H1 (cell line): ENCODE results near the gene SPR. TPM values are rescaled to one million over a fixed set of nuclear protein-coding genes. Genes with fewer than 3 reads are reported as not detected.

ENCODE experiments used
- ASH2L ChIP-seq: fragments of 200-600, 300-600 bp; sonication (generic); IDR thresholded peaks from one replicate; pipeline ENCODE4 v1.7.1; 2017; ENCODE audit warnings: low read length
- BRCA1 ChIP-seq: IDR thresholded peaks from 2 replicates; pipeline ENCODE4 v1.6.1; 2012; ENCODE audit warnings: low read depth, low read length, improper control_type of control experiment
- CBX5 ChIP-seq: fragments of 300-800, 300-1000 bp; sonication (generic); IDR thresholded peaks from 2 replicates; pipeline ENCODE4 v1.7.1; 2016; ENCODE audit warnings: antibody characterized with exemption, low read length, low read depth
- CHD2 ChIP-seq: IDR thresholded peaks from 2 replicates; pipeline ENCODE4 v1.6.1; 2012; ENCODE audit warnings: low read length, improper control_type of control experiment
- EZH2 ChIP-seq: fragments of 200-600 bp; sonication (generic); IDR thresholded peaks from 2 replicates; pipeline ENCODE4 v1.7.1; 2012; ENCODE audit warnings: low read depth, mild to moderate bottlenecking, moderate library complexity, low read length, inconsistent platforms; ENCODE audit not compliant: severe bottlenecking
- HDAC6 ChIP-seq: IDR thresholded peaks from one replicate; pipeline ENCODE4 v1.7.1; 2012; ENCODE audit warnings: low read depth, mild to moderate bottlenecking, inconsistent platforms, low read length, moderate library complexity
- KDM4A ChIP-seq: IDR thresholded peaks from one replicate; pipeline ENCODE4 v1.7.1; 2012; ENCODE audit warnings: low read depth, mild to moderate bottlenecking, moderate library complexity, low read length, inconsistent platforms; ENCODE audit not compliant: severe bottlenecking
- POLR2A ChIP-seq, 2 experiments: IDR thresholded peaks; 1 replicate in 1 of 2; 2 replicates in 1 of 2; pipeline ENCODE4 v1.6.1; 2011; ENCODE audit warnings: low read depth in 2 of 2, low read length in 2 of 2, mild to moderate bottlenecking in 2 of 2; ENCODE audit errors: control extremely low read depth in 1 of 2
- RBBP5 ChIP-seq: IDR thresholded peaks from 2 replicates; pipeline ENCODE4 v1.7.1; 2012; ENCODE audit warnings: low read depth, mild to moderate bottlenecking, inconsistent platforms, low read length, moderate library complexity, borderline replicate concordance
- SUZ12 ChIP-seq: fragments of 200-600 bp; sonication (generic); IDR thresholded peaks from 2 replicates; pipeline ENCODE4 v1.6.1; 2012; ENCODE audit warnings: mild to moderate bottlenecking, inconsistent platforms, low read length, moderate library complexity, mixed read lengths
- TAF7 ChIP-seq: optimal IDR thresholded peaks from 2 replicates; pipeline ENCODE3; 2011; ENCODE audit warnings: low read depth, mild to moderate bottlenecking, inconsistent platforms, low read length, moderate library complexity, borderline replicate concordance
- TCF12 ChIP-seq: IDR thresholded peaks from 2 replicates; pipeline ENCODE4 v1.6.1; 2011; ENCODE audit warnings: low read depth, mild to moderate bottlenecking, low read length
- TEAD4 ChIP-seq: IDR thresholded peaks from 2 replicates; pipeline ENCODE4 v1.6.1; 2012; ENCODE audit warnings: low read depth, low read length, inconsistent platforms, mixed read lengths
- polyA plus RNA-seq, 7 experiments: library from polyadenylated mRNA; depleted of rRNA in 3 of 7; stranded (reverse) in 5 of 7; unstranded in 2 of 7; fragments of >200 nt in 5 of 7; fragments of 200-250 nt in 2 of 7; gene quantifications; 1 replicate in 5 of 7; 2 replicates in 1 of 7; 4 replicates in 1 of 7; pipeline versions ENCODE4 v1.2.1 to v1.2.3, GENCODE V29; 2011 to 2013; ENCODE audit warnings: missing spikeins in 2 of 7, mixed read lengths in 2 of 7
- total RNA-seq: library from RNA; stranded (reverse); fragmentation: NEBNext Ultra II Directional; extraction: Animal tissue kit (Norgen Biotek cat#: 25700); gene quantifications from 2 replicates; pipeline ENCODE4 v1.2.1, GENCODE V29; 2021
- TF ChIP-seq, protein P1 (sequence below), 3 experiments: IDR thresholded peaks; 1 replicate in 2 of 3; 2 replicates in 1 of 3; pipeline versions ENCODE4 v1.5.1 to v1.6.1; 2011; ENCODE audit warnings: low read length in 3 of 3, mild to moderate bottlenecking in 3 of 3, inconsistent platforms in 2 of 3, low read depth in 1 of 3, moderate library complexity in 1 of 3; ENCODE audit not compliant: insufficient read depth in 1 of 3; ENCODE audit errors: control extremely low read depth in 1 of 3
- TF ChIP-seq, protein P2 (sequence below): IDR thresholded peaks from 2 replicates; pipeline ENCODE4 v1.6.1; 2012; ENCODE audit warnings: inconsistent platforms

Gene SPR
- total and polyA plus RNA-seq, 2 of the 8 experiments (the other 6 are each of a cell fraction or from before 2014, with no cell fraction given): 4.5 to 11.5 TPM

DNA sequence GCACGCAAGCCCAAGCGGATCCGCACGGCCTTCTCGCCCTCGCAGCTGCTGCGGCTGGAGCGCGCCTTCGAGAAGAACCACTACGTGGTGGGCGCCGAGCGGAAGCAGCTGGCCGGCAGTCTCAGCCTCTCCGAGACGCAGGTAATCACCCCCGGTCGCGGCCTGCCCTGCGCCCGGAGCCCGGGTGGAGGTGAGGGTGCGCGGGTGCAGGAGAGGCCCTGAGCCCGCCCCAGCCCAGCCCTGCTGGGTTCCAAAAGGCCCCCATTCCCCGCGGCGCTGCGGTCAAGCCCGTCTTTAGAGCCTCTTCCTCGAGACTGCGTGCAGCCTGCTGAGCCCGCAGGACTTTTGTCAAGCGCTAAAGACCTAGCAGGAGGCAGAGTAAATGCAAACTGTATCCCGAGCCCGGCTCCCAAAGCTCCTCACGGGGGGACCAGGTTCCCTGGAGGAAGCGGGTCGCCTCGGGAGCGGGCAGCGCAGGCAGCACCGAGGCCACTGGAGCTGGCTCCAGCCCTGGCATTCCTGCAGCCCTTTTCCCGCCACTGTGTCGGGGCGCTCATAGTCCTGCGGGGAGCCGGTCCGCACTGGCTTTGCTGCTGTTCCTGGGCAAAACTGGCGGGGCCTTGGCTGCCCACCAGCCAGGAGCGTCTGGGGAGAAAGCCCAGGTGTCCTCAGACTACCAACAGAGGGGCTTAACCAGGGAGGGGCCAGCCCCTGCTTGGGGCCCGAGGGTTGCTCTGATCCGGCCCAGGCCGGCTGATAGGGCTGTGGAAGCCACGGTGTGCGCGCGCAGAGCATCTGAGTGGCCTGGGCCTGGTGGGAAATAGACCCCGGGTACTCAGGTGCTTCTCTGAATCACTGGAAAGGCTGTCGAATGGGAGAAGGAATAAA lies 37.4 kb downstream of the SPR start (continued):
- TF ChIP-seq TEAD4: peak; percentile 74
- TF ChIP-seq EZH2: peak; percentile 85
- TF ChIP-seq POLR2A (IDR thresholded peaks at IDR 0.05; ENCODE audit: control extremely low read depth in 1 of 2, low read depth in 2 of 2, low read length in 2 of 2): no peak
- TF ChIP-seq HDAC6: no peak
- TF ChIP-seq, protein P1, sequence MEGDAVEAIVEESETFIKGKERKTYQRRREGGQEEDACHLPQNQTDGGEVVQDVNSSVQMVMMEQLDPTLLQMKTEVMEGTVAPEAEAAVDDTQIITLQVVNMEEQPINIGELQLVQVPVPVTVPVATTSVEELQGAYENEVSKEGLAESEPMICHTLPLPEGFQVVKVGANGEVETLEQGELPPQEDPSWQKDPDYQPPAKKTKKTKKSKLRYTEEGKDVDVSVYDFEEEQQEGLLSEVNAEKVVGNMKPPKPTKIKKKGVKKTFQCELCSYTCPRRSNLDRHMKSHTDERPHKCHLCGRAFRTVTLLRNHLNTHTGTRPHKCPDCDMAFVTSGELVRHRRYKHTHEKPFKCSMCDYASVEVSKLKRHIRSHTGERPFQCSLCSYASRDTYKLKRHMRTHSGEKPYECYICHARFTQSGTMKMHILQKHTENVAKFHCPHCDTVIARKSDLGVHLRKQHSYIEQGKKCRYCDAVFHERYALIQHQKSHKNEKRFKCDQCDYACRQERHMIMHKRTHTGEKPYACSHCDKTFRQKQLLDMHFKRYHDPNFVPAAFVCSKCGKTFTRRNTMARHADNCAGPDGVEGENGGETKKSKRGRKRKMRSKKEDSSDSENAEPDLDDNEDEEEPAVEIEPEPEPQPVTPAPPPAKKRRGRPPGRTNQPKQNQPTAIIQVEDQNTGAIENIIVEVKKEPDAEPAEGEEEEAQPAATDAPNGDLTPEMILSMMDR (IDR thresholded peaks at IDR 0.05; ENCODE audit: control extremely low read depth in 1 of 3, insufficient read depth in 1 of 3, low read depth in 1 of 3, low read length in 3 of 3): no peak
- TF ChIP-seq CBX5: no peak
- peak; percentile 30 for TF ChIP-seq SUZ12
- no peak; the same call in 1 of the 2 replicates for TF ChIP-seq RBBP5
- no peak for TF ChIP-seq BRCA1
- TF ChIP-seq KDM4A: peak; percentile 56
- 0 out of 2 replicates have a peak, but pooled peaks have one; percentile 3 for TF ChIP-seq TCF12
- TF ChIP-seq ASH2L: no peak
- no peak for TF ChIP-seq CHD2
- no peak for TF ChIP-seq TAF7
- TF ChIP-seq, protein P2, sequence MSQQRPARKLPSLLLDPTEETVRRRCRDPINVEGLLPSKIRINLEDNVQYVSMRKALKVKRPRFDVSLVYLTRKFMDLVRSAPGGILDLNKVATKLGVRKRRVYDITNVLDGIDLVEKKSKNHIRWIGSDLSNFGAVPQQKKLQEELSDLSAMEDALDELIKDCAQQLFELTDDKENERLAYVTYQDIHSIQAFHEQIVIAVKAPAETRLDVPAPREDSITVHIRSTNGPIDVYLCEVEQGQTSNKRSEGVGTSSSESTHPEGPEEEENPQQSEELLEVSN: peak; percentile 87
